Testis (tissue), 2 donors: ENCODE data around the gene TICRR.

ENCODE experiments used
- CTCF ChIP-seq, 3 experiments: fragments of 450-650 bp in 2 of 3; fragments of 200-600 bp in 1 of 3; sonication (generic) in 1 of 3; IDR thresholded peaks; one replicate each; pipeline ENCODE4 v1.5.1; 2016 to 2019; ENCODE audit warnings: antibody characterized with exemption in 3 of 3, mild to moderate bottlenecking in 2 of 3, moderate library complexity in 1 of 3
- POLR2A ChIP-seq: fragments of 450-650 bp; IDR thresholded peaks from one replicate; pipeline ENCODE4 v1.6.1; 2017; ENCODE audit warnings: antibody characterized with exemption, mild to moderate bottlenecking, moderate library complexity

- TF ChIP-seq CTCF (IDR thresholded peaks at IDR 0.05) (no peak), POLR2A (no peak)
Measured at GRCh38 chr15:89616228-89616627, 41.0 kb downstream of the TICRR start.
